ENCODE results near the gene TNS1. TPM values are rescaled to one million over a fixed set of nuclear protein-coding genes. Genes with fewer than 3 reads are reported as not detected.

Gene TNS1
- polyA plus RNA-seq, 1 experiment = 19.7 TPM

GRCh38 chr2:217923007-217923686, 79.6 kb downstream of the TNS1 start:
- TF ChIP-seq CTCF (IDR thresholded peaks at IDR 0.05; ENCODE audit: low read depth, low read length) = no peak
- Histone ChIP-seq H3K27ac (ENCODE audit: low read depth, low read length) (peak overlapping the region; percentile 87), H3K4me3 (ENCODE audit: low read depth, low read length) (no peak overlapping the region), H3K9me3 (ENCODE audit: control insufficient read depth, insufficient read depth, low read length) (no peaks in the 10 kb centered on the region; the same call in 1 of the 2 replicates), H3K27me3 (ENCODE audit: control insufficient read depth, insufficient read depth, low read length) (no peaks in the 10 kb centered on the region)
- ChIA-PET CTCF (interaction anchor here (1.0 to 2.4 kb wide), 4 partner anchors 24 to 134 kb away, joined by 5 to 6 read pairs (median 6); no protein-coding TSS in a partner anchor), POLR2A (no interaction called here)
- DNase-seq (ENCODE audit: low read depth, low spot score) = no peak

- ChIA-PET POLR2A (interaction anchor here (0.5 kb wide), 1 partner anchor 21 kb away, joined by 3 read pairs; no protein-coding TSS in a partner anchor), CTCF (interaction anchor here (1.0 to 2.4 kb wide), 6 partner anchors 21 to 133 kb away, joined by 3 to 6 read pairs (median 6); no protein-coding TSS in a partner anchor)
- H3K4me3 ChIP-seq (ENCODE audit: low read depth, low read length) = no peak overlapping the region
- peak; percentile 49 for TF ChIP-seq CTCF (IDR thresholded peaks at IDR 0.05; ENCODE audit: low read depth, low read length)
- peak overlapping the region; percentile 87 for H3K27ac ChIP-seq (ENCODE audit: low read depth, low read length)
- no peak for DNase-seq (ENCODE audit: low read depth, low spot score)
- no peaks in the 10 kb centered on the region for H3K27me3 ChIP-seq (ENCODE audit: control insufficient read depth, insufficient read depth, low read length)
- no peaks in the 10 kb centered on the region; the same call in 1 of the 2 replicates for H3K9me3 ChIP-seq (ENCODE audit: control insufficient read depth, insufficient read depth, low read length)
These were observed 80.4 kb downstream of the TNS1 start for GRCh38 chr2:217922101-217923006.

GRCh38 chr2:217920879-217921603, 81.8 kb downstream of the TNS1 start:
- no peak for DNase-seq (ENCODE audit: low read depth, low spot score)
- no peak for TF ChIP-seq CTCF (IDR thresholded peaks at IDR 0.05; ENCODE audit: low read depth, low read length)
- Histone ChIP-seq H3K27ac (ENCODE audit: low read depth, low read length) (peak overlapping the region; percentile 83), H3K27me3 (ENCODE audit: control insufficient read depth, insufficient read depth, low read length) (no peaks in the 10 kb centered on the region), H3K4me3 (ENCODE audit: low read depth, low read length) (no peak overlapping the region), H3K9me3 (ENCODE audit: control insufficient read depth, insufficient read depth, low read length) (no peaks in the 10 kb centered on the region; the same call in 1 of the 2 replicates)
- ChIA-PET CTCF (interaction anchor here (0.6 to 1.8 kb wide), 8 partner anchors 12 to 131 kb away, joined by 3 to 11 read pairs (median 4); no protein-coding TSS in a partner anchor), POLR2A (interaction anchor here (0.7 kb wide), 2 partner anchors 12 to 45 kb away, joined by 4 to 5 read pairs; no protein-coding TSS in a partner anchor)

GRCh38 chr2:217919781-217920351, 82.9 kb downstream of the TNS1 start:
- ChIA-PET POLR2A (interaction anchor here (0.8 to 1.0 kb wide), 3 partner anchors 15 to 46 kb away, joined by 3 to 9 read pairs (median 3); no protein-coding TSS in a partner anchor), CTCF (interaction anchor here (0.6 to 1.5 kb wide), 4 partner anchors 20 to 142 kb away, joined by 3 to 4 read pairs (median 3); no protein-coding TSS in a partner anchor)
- DNase-seq (ENCODE audit: low read depth, low spot score) = peak; percentile 61
- H3K27me3 ChIP-seq (ENCODE audit: control insufficient read depth, insufficient read depth, low read length) = no peaks in the 10 kb centered on the region
- 0 out of 2 replicates have a peak overlapping the region, but pooled peaks have one; percentile 4 for H3K4me3 ChIP-seq (ENCODE audit: low read depth, low read length)
- no peak for TF ChIP-seq CTCF (IDR thresholded peaks at IDR 0.05; ENCODE audit: low read depth, low read length)
- H3K9me3 ChIP-seq (ENCODE audit: control insufficient read depth, insufficient read depth, low read length) = no peaks in the 10 kb centered on the region; the same call in 1 of the 2 replicates
- H3K27ac ChIP-seq (ENCODE audit: low read depth, low read length) = peak overlapping the region; percentile 94

All from AG04450 (cell line).